ENCODE measurements around the gene OR2H1. TPM values are rescaled to one million over a fixed set of nuclear protein-coding genes. Genes with fewer than 3 reads are reported as not detected.

OR2H1 gene
- total and polyA plus RNA-seq, 10 donors = not detected

- WGBS, 5 donors = 48 to 64% (median 58%) methylated on average over 3 of the region's 3 CpGs
- no peaks in the 10 kb centered on the region for H3K36me3 ChIP-seq
- intact Hi-C loops (cut with DNase I; ENCODE audit: low total_unique reads) = no loop called here
Observed at GRCh38 chr6:29490055-29490454, 33.1 kb downstream of the OR2H1 start.

GRCh38 chr6:29490552-29490951, 33.6 kb downstream of the OR2H1 start:
- Histone ChIP-seq H3K4me3 (no peak overlapping the region), H3K27me3 (replicated peaks in 1 of 7) (peaks cover 0 to 24% (median 0%) of the 10 kb centered on the region in 7 donors), H3K36me3 (no peaks in the 10 kb centered on the region), H3K9me3 (no peaks in the 10 kb centered on the region), H3K27ac (no peak overlapping the region), H3K4me1 (no peaks in the 10 kb centered on the region)
- 17 to 45% (median 34%) methylated on average over 2 of the region's 2 CpGs for WGBS, 5 donors
- no peak for DNase-seq
- TF ChIP-seq, protein P1, sequence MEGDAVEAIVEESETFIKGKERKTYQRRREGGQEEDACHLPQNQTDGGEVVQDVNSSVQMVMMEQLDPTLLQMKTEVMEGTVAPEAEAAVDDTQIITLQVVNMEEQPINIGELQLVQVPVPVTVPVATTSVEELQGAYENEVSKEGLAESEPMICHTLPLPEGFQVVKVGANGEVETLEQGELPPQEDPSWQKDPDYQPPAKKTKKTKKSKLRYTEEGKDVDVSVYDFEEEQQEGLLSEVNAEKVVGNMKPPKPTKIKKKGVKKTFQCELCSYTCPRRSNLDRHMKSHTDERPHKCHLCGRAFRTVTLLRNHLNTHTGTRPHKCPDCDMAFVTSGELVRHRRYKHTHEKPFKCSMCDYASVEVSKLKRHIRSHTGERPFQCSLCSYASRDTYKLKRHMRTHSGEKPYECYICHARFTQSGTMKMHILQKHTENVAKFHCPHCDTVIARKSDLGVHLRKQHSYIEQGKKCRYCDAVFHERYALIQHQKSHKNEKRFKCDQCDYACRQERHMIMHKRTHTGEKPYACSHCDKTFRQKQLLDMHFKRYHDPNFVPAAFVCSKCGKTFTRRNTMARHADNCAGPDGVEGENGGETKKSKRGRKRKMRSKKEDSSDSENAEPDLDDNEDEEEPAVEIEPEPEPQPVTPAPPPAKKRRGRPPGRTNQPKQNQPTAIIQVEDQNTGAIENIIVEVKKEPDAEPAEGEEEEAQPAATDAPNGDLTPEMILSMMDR (IDR thresholded peaks at IDR 0.05 in 8 of 11, conservative IDR thresholded peaks at IDR 0.05 in 3 of 11) = no peak
- intact Hi-C loops (cut with DNase I; ENCODE audit: low total_unique reads) = no loop called here

More at GRCh38 chr6:29490055-29490454, 33.1 kb downstream of the OR2H1 start:
- H3K27me3 ChIP-seq (replicated peaks in 1 of 7) = peaks cover 0 to 24% (median 0%) of the 10 kb centered on the region in 7 donors
- H3K27ac ChIP-seq = no peak overlapping the region
- no peak for DNase-seq
- no peak for TF ChIP-seq POLR2A (IDR thresholded peaks at IDR 0.05)
- TF ChIP-seq POLR2AphosphoS5 (IDR thresholded peaks at IDR 0.05) = no peak
- TF ChIP-seq, protein P1 (IDR thresholded peaks at IDR 0.05 in 8 of 11, conservative IDR thresholded peaks at IDR 0.05 in 3 of 11) = no peak
- H3K4me1 ChIP-seq = no peaks in the 10 kb centered on the region
- no peak overlapping the region for H3K4me3 ChIP-seq
- no peaks in the 10 kb centered on the region for H3K9me3 ChIP-seq

- H3K9me3 ChIP-seq = no peaks in the 10 kb centered on the region
- no peak overlapping the region for H3K4me3 ChIP-seq
- DNase-seq = no peak
- H3K27me3 ChIP-seq (replicated peaks in 1 of 7) = peaks cover 0 to 25% (median 0%) of the 10 kb centered on the region in 7 donors
- TF ChIP-seq POLR2A (IDR thresholded peaks at IDR 0.05) (no peak), POLR2AphosphoS5 (IDR thresholded peaks at IDR 0.05) (no peak)
- TF ChIP-seq, protein P1 (IDR thresholded peaks at IDR 0.05 in 8 of 11, conservative IDR thresholded peaks at IDR 0.05 in 3 of 11) = no peak
- H3K4me1 ChIP-seq = no peaks in the 10 kb centered on the region
- no peak overlapping the region for H3K27ac ChIP-seq
- no peaks in the 10 kb centered on the region for H3K36me3 ChIP-seq
- intact Hi-C loops (cut with DNase I; ENCODE audit: low total_unique reads) = no loop called here
- WGBS, 5 donors = 78 to 91% (median 85%) methylated on average over 4 of the region's 4 CpGs
Observed at GRCh38 chr6:29491574-29491973, 34.6 kb downstream of the OR2H1 start.

DNA sequence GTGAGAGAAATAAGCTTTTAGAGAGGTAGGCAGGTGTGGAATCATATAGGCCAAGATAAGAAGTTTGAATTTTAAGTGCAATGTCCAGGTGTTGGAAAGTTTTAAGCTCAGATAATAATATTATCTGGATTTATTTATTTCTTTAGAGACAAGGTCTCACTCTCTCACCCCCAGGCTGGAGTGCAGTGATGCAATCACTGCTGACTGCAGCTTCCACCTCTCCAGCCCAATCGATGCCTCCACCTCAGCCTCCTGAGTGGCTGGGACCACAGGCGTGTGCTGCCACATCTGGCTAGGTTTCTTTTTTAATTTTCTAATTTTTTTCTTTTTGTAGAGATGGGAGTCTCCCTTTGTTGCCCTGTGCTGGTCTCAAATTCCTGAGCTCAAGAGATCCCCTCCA, 36.3 kb downstream of the OR2H1 start:
- no peaks in the 10 kb centered on the region for H3K4me1 ChIP-seq
- H3K4me3 ChIP-seq = no peak overlapping the region
- TF ChIP-seq POLR2A (IDR thresholded peaks at IDR 0.05) (no peak), POLR2AphosphoS5 (IDR thresholded peaks at IDR 0.05) (no peak)
- TF ChIP-seq, protein P1 (IDR thresholded peaks at IDR 0.05 in 8 of 11, conservative IDR thresholded peaks at IDR 0.05 in 3 of 11) = no peak
- no peak for DNase-seq
- WGBS, 5 donors = 59 to 77% (median 66%) methylated on average over 2 of the region's 2 CpGs
- H3K36me3 ChIP-seq = no peaks in the 10 kb centered on the region
- intact Hi-C loops (cut with DNase I; ENCODE audit: low total_unique reads) = no loop called here
- no peaks in the 10 kb centered on the region for H3K9me3 ChIP-seq
- H3K27ac ChIP-seq = no peak overlapping the region
- peaks cover 0 to 23% (median 0%) of the 10 kb centered on the region in 7 donors for H3K27me3 ChIP-seq (replicated peaks in 1 of 7)

Data from spleen (tissue), 11 donors.